Measurements from ENCODE around the gene SCEL. TPM values are rescaled to one million over a fixed set of nuclear protein-coding genes. Genes with fewer than 3 reads are reported as not detected.

SCEL gene
- total and polyA plus RNA-seq, 4 donors = 0.18 to 0.25 TPM; not detected in 2

DNA sequence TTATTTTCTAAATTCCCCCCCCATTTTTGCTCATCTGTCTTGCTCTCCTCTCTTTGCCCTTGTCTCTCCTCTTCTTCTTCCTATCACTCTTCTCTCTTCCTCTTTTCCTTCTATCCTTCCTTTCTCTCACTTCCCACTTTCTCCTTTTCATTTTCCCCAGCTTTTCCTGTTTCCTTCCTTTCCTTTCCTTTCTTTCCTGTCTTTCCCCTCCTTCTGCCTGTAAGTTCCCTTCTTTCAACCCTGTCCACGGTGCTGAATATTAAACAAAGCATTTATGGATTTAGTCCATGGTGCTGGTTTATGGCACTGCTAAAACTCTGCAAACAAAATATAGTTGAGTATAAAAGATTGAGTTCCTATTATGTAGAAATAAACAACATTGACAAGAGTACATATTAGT is 27.6 kb downstream of the SCEL start:
- DNase-seq = no peak
- ATAC-seq (ENCODE audit: low FRiP score) = no peak
- Histone ChIP-seq H3K36me3 (ENCODE audit: control insufficient read depth in 1 of 2, insufficient read depth in 2 of 2, low read length in 1 of 2) (no peaks in the 10 kb centered on the region), H3K4me3 (ENCODE audit: low read length in 2 of 2) (no peak overlapping the region), H3K27ac (ENCODE audit: low read depth in 1 of 2, low read length in 2 of 2) (no peak overlapping the region), H3K9me3 (ENCODE audit: control insufficient read depth, low read length) (no peaks in the 10 kb centered on the region), H3K4me1 (ENCODE audit: control insufficient read depth in 1 of 2, insufficient read depth in 2 of 2, low read length in 2 of 2) (no peaks in the 10 kb centered on the region), H3K27me3 (ENCODE audit: control insufficient read depth in 1 of 2, insufficient read depth in 2 of 2, low read length in 1 of 2) (no peaks in the 10 kb centered on the region)
- intact Hi-C loops (cut with DNase I) = no loop called here
- WGBS, 2 donors = 10 to 21% methylated on average over 1 of the region's 1 CpG

GRCh38 chr13:77565635-77566034 is 30.1 kb downstream of the SCEL start:
- intact Hi-C loops (cut with DNase I) = no loop called here
- H3K27ac ChIP-seq (ENCODE audit: low read depth in 1 of 2, low read length in 2 of 2) = no peak overlapping the region
- H3K27me3 ChIP-seq (ENCODE audit: control insufficient read depth in 1 of 2, insufficient read depth in 2 of 2, low read length in 1 of 2) = no peaks in the 10 kb centered on the region
- no peak overlapping the region for H3K4me3 ChIP-seq (ENCODE audit: low read length in 2 of 2)
- no peaks in the 10 kb centered on the region for H3K36me3 ChIP-seq (ENCODE audit: control insufficient read depth in 1 of 2, insufficient read depth in 2 of 2, low read length in 1 of 2)
- WGBS, 2 donors = 6 to 7% methylated on average over 2 of the region's 2 CpGs
- ATAC-seq (ENCODE audit: low FRiP score) = no peak
- no peaks in the 10 kb centered on the region for H3K9me3 ChIP-seq (ENCODE audit: control insufficient read depth, low read length)
- DNase-seq = no peak
- H3K4me1 ChIP-seq (ENCODE audit: control insufficient read depth in 1 of 2, insufficient read depth in 2 of 2, low read length in 2 of 2) = no peaks in the 10 kb centered on the region

GRCh38 chr13:77571956-77572355 is 36.5 kb downstream of the SCEL start:
- Histone ChIP-seq H3K27me3 (ENCODE audit: control insufficient read depth in 1 of 2, insufficient read depth in 2 of 2, low read length in 1 of 2) (no peaks in the 10 kb centered on the region), H3K36me3 (ENCODE audit: control insufficient read depth in 1 of 2, insufficient read depth in 2 of 2, low read length in 1 of 2) (no peaks in the 10 kb centered on the region), H3K9me3 (ENCODE audit: control insufficient read depth, low read length) (no peaks in the 10 kb centered on the region), H3K4me1 (ENCODE audit: control insufficient read depth in 1 of 2, insufficient read depth in 2 of 2, low read length in 2 of 2) (no peaks in the 10 kb centered on the region), H3K4me3 (ENCODE audit: low read length in 2 of 2) (no peak overlapping the region), H3K27ac (ENCODE audit: low read depth in 1 of 2, low read length in 2 of 2) (no peak overlapping the region)
- 78 to 80% methylated on average over 5 of the region's 5 CpGs for WGBS, 2 donors
- intact Hi-C loops (cut with DNase I) = no loop called here
- DNase-seq (no peak), ATAC-seq (ENCODE audit: low FRiP score) (no peak)

GRCh38 chr13:77574096-77574495 is 38.6 kb downstream of the SCEL start:
- 16 to 23% methylated on average over 3 of the region's 3 CpGs for WGBS, 2 donors
- ATAC-seq (ENCODE audit: low FRiP score) = no peak

DNA sequence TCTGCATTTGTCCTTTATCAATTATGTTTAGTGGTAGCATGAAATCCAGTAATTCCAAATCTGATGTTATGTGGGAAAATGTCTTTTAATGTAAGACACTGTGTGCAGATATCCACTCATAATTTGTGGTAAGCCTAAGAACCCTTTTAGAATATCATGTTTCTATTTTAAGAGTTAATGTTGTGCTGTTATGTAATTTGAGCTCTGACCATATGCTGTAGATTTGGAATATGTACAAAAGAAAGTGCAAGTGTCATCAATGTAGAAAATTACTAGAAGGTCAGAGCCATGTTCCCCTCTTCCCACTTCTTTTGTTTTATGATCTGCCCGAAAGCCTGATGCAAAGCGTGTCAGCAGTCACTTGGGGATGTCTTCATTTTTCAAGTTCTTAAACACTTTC is 44.5 kb downstream of the SCEL start:
- Histone ChIP-seq H3K4me3 (ENCODE audit: low read length in 2 of 2) (no peak overlapping the region), H3K36me3 (ENCODE audit: control insufficient read depth in 1 of 2, insufficient read depth in 2 of 2, low read length in 1 of 2) (no peaks in the 10 kb centered on the region), H3K9me3 (ENCODE audit: control insufficient read depth, low read length) (no peaks in the 10 kb centered on the region), H3K4me1 (ENCODE audit: control insufficient read depth in 1 of 2, insufficient read depth in 2 of 2, low read length in 2 of 2) (no peaks in the 10 kb centered on the region), H3K27ac (ENCODE audit: low read depth in 1 of 2, low read length in 2 of 2) (no peak overlapping the region), H3K27me3 (ENCODE audit: control insufficient read depth in 1 of 2, insufficient read depth in 2 of 2, low read length in 1 of 2) (no peaks in the 10 kb centered on the region)
- DNase-seq = no peak
- no peak for ATAC-seq (ENCODE audit: low FRiP score)
- intact Hi-C loops (cut with DNase I) = no loop called here
- 32 to 49% methylated on average over 2 of the region's 2 CpGs for WGBS, 2 donors

More at GRCh38 chr13:77574096-77574495, 38.6 kb downstream of the SCEL start:
- DNase-seq = no peak
- Histone ChIP-seq H3K9me3 (ENCODE audit: control insufficient read depth, low read length) (no peaks in the 10 kb centered on the region), H3K36me3 (ENCODE audit: control insufficient read depth in 1 of 2, insufficient read depth in 2 of 2, low read length in 1 of 2) (no peaks in the 10 kb centered on the region), H3K27ac (ENCODE audit: low read depth in 1 of 2, low read length in 2 of 2) (no peak overlapping the region), H3K4me3 (ENCODE audit: low read length in 2 of 2) (no peak overlapping the region), H3K4me1 (ENCODE audit: control insufficient read depth in 1 of 2, insufficient read depth in 2 of 2, low read length in 2 of 2) (no peaks in the 10 kb centered on the region), H3K27me3 (ENCODE audit: control insufficient read depth in 1 of 2, insufficient read depth in 2 of 2, low read length in 1 of 2) (no peaks in the 10 kb centered on the region)
- intact Hi-C loops (cut with DNase I) = no loop called here

GRCh38 chr13:77580748-77581147 is 45.2 kb downstream of the SCEL start:
- no peaks in the 10 kb centered on the region for H3K27me3 ChIP-seq (ENCODE audit: control insufficient read depth in 1 of 2, insufficient read depth in 2 of 2, low read length in 1 of 2)
- WGBS, 2 donors = 30 to 46% methylated on average over 1 of the region's 1 CpG
- no peaks in the 10 kb centered on the region for H3K4me1 ChIP-seq (ENCODE audit: control insufficient read depth in 1 of 2, insufficient read depth in 2 of 2, low read length in 2 of 2)
- ATAC-seq (ENCODE audit: low FRiP score) (no peak), DNase-seq (no peak)
- H3K9me3 ChIP-seq (ENCODE audit: control insufficient read depth, low read length) = peaks cover 4% of the 10 kb centered on the region
- intact Hi-C loops (cut with DNase I) = no loop called here
- no peaks in the 10 kb centered on the region for H3K36me3 ChIP-seq (ENCODE audit: control insufficient read depth in 1 of 2, insufficient read depth in 2 of 2, low read length in 1 of 2)
- no peak overlapping the region for H3K4me3 ChIP-seq (ENCODE audit: low read length in 2 of 2)
- H3K27ac ChIP-seq (ENCODE audit: low read depth in 1 of 2, low read length in 2 of 2) = no peak overlapping the region

DNA sequence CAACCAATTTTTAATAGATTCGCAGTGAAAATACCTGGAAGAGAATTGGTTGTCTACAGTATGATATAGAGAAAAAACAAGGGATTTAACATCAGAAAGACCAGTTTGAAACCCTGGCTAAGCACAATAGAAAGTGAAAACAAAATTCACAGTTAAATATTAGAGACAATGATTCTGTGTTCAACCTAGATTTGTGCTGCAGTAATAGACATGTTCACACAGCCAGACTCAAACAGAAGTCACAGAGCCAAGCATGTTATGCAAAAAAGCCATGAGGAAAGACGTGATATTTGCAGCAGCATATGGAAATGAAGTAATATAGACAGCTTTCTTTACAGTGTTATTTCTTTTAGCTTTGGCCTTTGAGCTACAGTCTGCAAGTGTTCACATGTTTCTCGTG is 48.1 kb downstream of the SCEL start:
- DNase-seq (no peak), ATAC-seq (ENCODE audit: low FRiP score) (no peak)
- no peaks in the 10 kb centered on the region for H3K4me1 ChIP-seq (ENCODE audit: control insufficient read depth in 1 of 2, insufficient read depth in 2 of 2, low read length in 2 of 2)
- no peaks in the 10 kb centered on the region for H3K27me3 ChIP-seq (ENCODE audit: control insufficient read depth in 1 of 2, insufficient read depth in 2 of 2, low read length in 1 of 2)
- H3K36me3 ChIP-seq (ENCODE audit: control insufficient read depth in 1 of 2, insufficient read depth in 2 of 2, low read length in 1 of 2) = no peaks in the 10 kb centered on the region
- H3K4me3 ChIP-seq (ENCODE audit: low read length in 2 of 2) = no peak overlapping the region
- WGBS, 2 donors = 68 to 70% methylated on average over 3 of the region's 3 CpGs
- H3K9me3 ChIP-seq (ENCODE audit: control insufficient read depth, low read length) = peaks cover 6% of the 10 kb centered on the region
- intact Hi-C loops (cut with DNase I) = no loop called here
- H3K27ac ChIP-seq (ENCODE audit: low read depth in 1 of 2, low read length in 2 of 2) = no peak overlapping the region

- no peak overlapping the region for H3K27ac ChIP-seq (ENCODE audit: low read depth in 1 of 2, low read length in 2 of 2)
- H3K9me3 ChIP-seq (ENCODE audit: control insufficient read depth, low read length) = peaks cover 6% of the 10 kb centered on the region
- intact Hi-C loops (cut with DNase I) = no loop called here
- no peaks in the 10 kb centered on the region for H3K27me3 ChIP-seq (ENCODE audit: control insufficient read depth in 1 of 2, insufficient read depth in 2 of 2, low read length in 1 of 2)
- no peak for DNase-seq
- WGBS, 2 donors = 55 to 66% methylated on average over 7 of the region's 7 CpGs
- H3K4me1 ChIP-seq (ENCODE audit: control insufficient read depth in 1 of 2, insufficient read depth in 2 of 2, low read length in 2 of 2) = no peaks in the 10 kb centered on the region
- no peak overlapping the region for H3K4me3 ChIP-seq (ENCODE audit: low read length in 2 of 2)
- H3K36me3 ChIP-seq (ENCODE audit: control insufficient read depth in 1 of 2, insufficient read depth in 2 of 2, low read length in 1 of 2) = no peaks in the 10 kb centered on the region
- no peak for ATAC-seq (ENCODE audit: low FRiP score)
Measured at GRCh38 chr13:77584106-77584505, 48.6 kb downstream of the SCEL start.

DNA sequence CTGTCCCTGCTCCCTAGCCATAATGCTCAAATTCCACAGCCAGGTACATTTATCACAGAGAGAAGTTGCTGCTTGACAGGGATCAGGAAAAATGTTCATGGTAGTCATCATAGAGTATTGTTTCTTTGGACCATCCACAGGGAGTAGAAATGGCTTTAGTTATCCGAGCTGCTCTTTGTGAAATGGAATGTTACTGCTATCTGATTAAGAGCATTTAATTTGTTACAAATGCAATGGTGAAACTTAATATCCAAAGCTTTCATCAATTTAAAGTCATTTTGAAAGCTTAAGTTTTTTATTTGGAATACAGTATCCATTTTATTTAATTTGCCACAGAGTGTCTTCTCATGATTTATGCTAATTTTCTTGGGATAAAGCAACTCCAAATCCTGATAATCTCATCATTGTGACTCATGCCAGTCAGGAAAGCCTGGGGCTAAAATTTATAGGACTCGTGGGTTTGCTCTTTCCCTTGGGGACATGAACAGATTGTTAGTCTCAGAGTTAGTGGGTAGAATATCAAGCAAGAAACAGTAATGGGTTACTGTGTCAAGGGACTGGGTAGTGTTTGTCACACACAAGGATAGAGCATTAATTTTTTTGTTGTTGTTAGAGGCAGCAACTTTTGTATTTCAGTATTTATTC is 59.8 kb downstream of the SCEL start:
- Histone ChIP-seq H3K36me3 (ENCODE audit: control insufficient read depth in 1 of 2, insufficient read depth in 2 of 2, low read length in 1 of 2) (no peaks in the 10 kb centered on the region), H3K27me3 (ENCODE audit: control insufficient read depth in 1 of 2, insufficient read depth in 2 of 2, low read length in 1 of 2) (no peaks in the 10 kb centered on the region), H3K4me3 (ENCODE audit: low read length in 2 of 2) (no peak overlapping the region), H3K27ac (ENCODE audit: low read depth in 1 of 2, low read length in 2 of 2) (no peak overlapping the region), H3K9me3 (ENCODE audit: control insufficient read depth, low read length) (no peaks in the 10 kb centered on the region), H3K4me1 (ENCODE audit: control insufficient read depth in 1 of 2, insufficient read depth in 2 of 2, low read length in 2 of 2) (no peaks in the 10 kb centered on the region)
- intact Hi-C loops (cut with DNase I) = loop anchor here in 1 of 2 donors (10.0 kb wide), 1 partner anchor 160 kb away; no protein-coding TSS in a partner anchor
- DNase-seq (no peak), ATAC-seq (ENCODE audit: low FRiP score) (no peak)
- 14 to 22% methylated on average over 2 of the region's 2 CpGs for WGBS, 2 donors
